ENCODE results near the gene SYT14.
A peak's percentile ranks its signal among the peaks of the same experiment; 100 is the strongest.
"Not testable (repeated sequence)": the region's sequence is repeated elsewhere in the genome, so short reads cannot be mapped to it uniquely, and the experiment has no call there.

The SYT14 gene

GRCh38 chr1:210104103-210104502, 166.1 kb downstream of the SYT14 start:
- no peak overlapping the region for H3K4me3 ChIP-seq (ENCODE audit: control insufficient read depth, low read depth, low read length)
- DNase-seq (ENCODE audit: low read depth): no peak
- no peak for TF ChIP-seq CTCF (IDR thresholded peaks at IDR 0.05; ENCODE audit: control insufficient read depth, insufficient read depth, low read depth, low read length, missing control alignments)

GRCh38 chr1:210112906-210113305, 174.9 kb downstream of the SYT14 start:
- not testable (repeated sequence) for H3K4me3 ChIP-seq (ENCODE audit: control insufficient read depth, low read depth, low read length); DNase-seq (ENCODE audit: low read depth)

GRCh38 chr1:210117198-210117597, 179.2 kb downstream of the SYT14 start:
- DNase-seq (ENCODE audit: low read depth): no peak
- TF ChIP-seq CTCF (IDR thresholded peaks at IDR 0.05; ENCODE audit: control insufficient read depth, insufficient read depth, low read depth, low read length, missing control alignments): no peak
- H3K4me3 ChIP-seq (ENCODE audit: control insufficient read depth, low read depth, low read length): no peak overlapping the region

GRCh38 chr1:210117681-210118170, 179.7 kb downstream of the SYT14 start:
- DNase-seq (ENCODE audit: low read depth): no peak
- TF ChIP-seq CTCF (IDR thresholded peaks at IDR 0.05; ENCODE audit: control insufficient read depth, insufficient read depth, low read depth, low read length, missing control alignments): no peak
- no peak overlapping the region for H3K4me3 ChIP-seq (ENCODE audit: control insufficient read depth, low read depth, low read length)

GRCh38 chr1:210123383-210123782, 185.4 kb downstream of the SYT14 start:
- DNase-seq (ENCODE audit: low read depth): no peak
- H3K4me3 ChIP-seq (ENCODE audit: control insufficient read depth, low read depth, low read length): no peak overlapping the region
- TF ChIP-seq CTCF (IDR thresholded peaks at IDR 0.05; ENCODE audit: control insufficient read depth, insufficient read depth, low read depth, low read length, missing control alignments): no peak

GRCh38 chr1:210123924-210124589, 186.0 kb downstream of the SYT14 start:
- DNase-seq (ENCODE audit: low read depth): peak; percentile 74
- TF ChIP-seq CTCF (IDR thresholded peaks at IDR 0.05; ENCODE audit: control insufficient read depth, insufficient read depth, low read depth, low read length, missing control alignments): no peak
- H3K4me3 ChIP-seq (ENCODE audit: control insufficient read depth, low read depth, low read length): no peak overlapping the region

- H3K4me3 ChIP-seq (ENCODE audit: control insufficient read depth, low read depth, low read length): no peak overlapping the region
- no peak for TF ChIP-seq CTCF (IDR thresholded peaks at IDR 0.05; ENCODE audit: control insufficient read depth, insufficient read depth, low read depth, low read length, missing control alignments)
- DNase-seq (ENCODE audit: low read depth): no peak
Measured at GRCh38 chr1:210124736-210125135, 186.7 kb downstream of the SYT14 start.

Data from AG09309 (cell line).